ENCODE measurements around the gene TBCD. TPM values are rescaled to one million over a fixed set of nuclear protein-coding genes. Genes with fewer than 3 reads are reported as not detected.
"Not testable (repeated sequence)": the region's sequence is repeated elsewhere in the genome, so short reads cannot be mapped to it uniquely, and the experiment has no call there.

The TBCD gene
- total RNA-seq, 1 experiment from 2014 or later = 17.4 TPM

GRCh38 chr17:82944990-82945389 is 193.1 kb downstream of the TBCD start:
- DNase-seq (ENCODE audit: extremely low read depth, low read depth) = no peak

- no peak for DNase-seq (ENCODE audit: extremely low read depth, low read depth)
Measured at GRCh38 chr17:82946081-82946480, 194.2 kb downstream of the TBCD start.

GRCh38 chr17:82947051-82947991 is 195.5 kb downstream of the TBCD start:
- no peak for DNase-seq (ENCODE audit: extremely low read depth, low read depth)

GRCh38 chr17:82948081-82948511 is 196.2 kb downstream of the TBCD start:
- no peak for DNase-seq (ENCODE audit: extremely low read depth, low read depth)

GRCh38 chr17:82948957-82949356 is 197.1 kb downstream of the TBCD start:
- no peak for DNase-seq (ENCODE audit: extremely low read depth, low read depth)

- no peak for DNase-seq (ENCODE audit: extremely low read depth, low read depth)
Measured at GRCh38 chr17:82949361-82949760, 197.5 kb downstream of the TBCD start.

GRCh38 chr17:82949984-82950383 is 198.1 kb downstream of the TBCD start:
- DNase-seq (ENCODE audit: extremely low read depth, low read depth) = no peak

- no peak for DNase-seq (ENCODE audit: extremely low read depth, low read depth)
Measured at GRCh38 chr17:82950525-82951102, 198.7 kb downstream of the TBCD start.

- no peak for DNase-seq (ENCODE audit: extremely low read depth, low read depth)
Measured at GRCh38 chr17:82952019-82952418, 200.2 kb downstream of the TBCD start.

GRCh38 chr17:82955106-82955505 is 203.2 kb downstream of the TBCD start:
- not testable (repeated sequence) for DNase-seq (ENCODE audit: extremely low read depth, low read depth)

- not testable (repeated sequence) for DNase-seq (ENCODE audit: extremely low read depth, low read depth)
Measured at GRCh38 chr17:82955627-82956026, 203.8 kb downstream of the TBCD start.

GRCh38 chr17:82956146-82956725 is 204.4 kb downstream of the TBCD start:
- no peak for DNase-seq (ENCODE audit: extremely low read depth, low read depth)

- DNase-seq (ENCODE audit: extremely low read depth, low read depth) = no peak
Measured at GRCh38 chr17:82956726-82957468, 205.0 kb downstream of the TBCD start.

- DNase-seq (ENCODE audit: extremely low read depth, low read depth) = no peak
Measured at GRCh38 chr17:82957469-82957795, 205.6 kb downstream of the TBCD start.

GRCh38 chr17:82957961-82958561 is 206.2 kb downstream of the TBCD start:
- no peak for DNase-seq (ENCODE audit: extremely low read depth, low read depth)

GRCh38 chr17:82959242-82959930 is 207.5 kb downstream of the TBCD start:
- no peak for DNase-seq (ENCODE audit: extremely low read depth, low read depth)

GRCh38 chr17:82959990-82960418 is 208.1 kb downstream of the TBCD start:
- no peak for DNase-seq (ENCODE audit: extremely low read depth, low read depth)

GRCh38 chr17:82960419-82961271 is 208.8 kb downstream of the TBCD start:
- DNase-seq (ENCODE audit: extremely low read depth, low read depth) = no peak

Data from NCI-H460 (cell line).